ENCODE data around the gene FXR2.
"Not testable (repeated sequence)": the region's sequence is repeated elsewhere in the genome, so short reads cannot be mapped to it uniquely, and the experiment has no call there.

FXR2 gene

DNA sequence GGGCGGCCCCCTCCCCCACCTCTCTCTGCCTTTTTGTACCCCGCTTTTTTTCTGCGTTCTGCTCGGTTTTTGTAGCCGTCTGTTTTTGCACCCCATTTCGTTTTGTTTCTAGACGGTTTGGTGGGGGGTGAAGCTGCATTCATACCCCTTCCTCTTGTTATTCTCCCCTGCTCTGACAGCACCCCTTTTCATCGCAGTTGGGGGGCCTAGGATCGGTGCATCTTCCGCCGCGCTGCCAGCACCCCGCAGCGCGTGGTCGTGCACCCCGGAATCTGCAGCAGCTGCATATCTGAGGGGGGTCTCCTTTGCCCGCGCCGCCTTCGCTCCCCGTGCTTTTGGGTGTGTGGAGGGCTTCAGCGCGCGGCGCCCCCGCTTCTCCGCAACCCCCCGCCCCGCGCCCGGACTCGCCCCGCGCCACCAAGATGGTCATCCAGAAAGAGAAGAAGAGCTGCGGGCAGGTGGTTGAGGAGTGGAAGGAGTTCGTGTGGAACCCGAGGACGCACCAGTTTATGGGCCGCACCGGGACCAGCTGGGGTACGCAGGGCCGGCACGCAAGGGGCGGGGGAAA is 36.5 kb upstream of the FXR2 start:
- H3K27ac ChIP-seq = no peak overlapping the region
- TF ChIP-seq, protein P1, sequence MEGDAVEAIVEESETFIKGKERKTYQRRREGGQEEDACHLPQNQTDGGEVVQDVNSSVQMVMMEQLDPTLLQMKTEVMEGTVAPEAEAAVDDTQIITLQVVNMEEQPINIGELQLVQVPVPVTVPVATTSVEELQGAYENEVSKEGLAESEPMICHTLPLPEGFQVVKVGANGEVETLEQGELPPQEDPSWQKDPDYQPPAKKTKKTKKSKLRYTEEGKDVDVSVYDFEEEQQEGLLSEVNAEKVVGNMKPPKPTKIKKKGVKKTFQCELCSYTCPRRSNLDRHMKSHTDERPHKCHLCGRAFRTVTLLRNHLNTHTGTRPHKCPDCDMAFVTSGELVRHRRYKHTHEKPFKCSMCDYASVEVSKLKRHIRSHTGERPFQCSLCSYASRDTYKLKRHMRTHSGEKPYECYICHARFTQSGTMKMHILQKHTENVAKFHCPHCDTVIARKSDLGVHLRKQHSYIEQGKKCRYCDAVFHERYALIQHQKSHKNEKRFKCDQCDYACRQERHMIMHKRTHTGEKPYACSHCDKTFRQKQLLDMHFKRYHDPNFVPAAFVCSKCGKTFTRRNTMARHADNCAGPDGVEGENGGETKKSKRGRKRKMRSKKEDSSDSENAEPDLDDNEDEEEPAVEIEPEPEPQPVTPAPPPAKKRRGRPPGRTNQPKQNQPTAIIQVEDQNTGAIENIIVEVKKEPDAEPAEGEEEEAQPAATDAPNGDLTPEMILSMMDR (IDR thresholded peaks at IDR 0.05) = no peak
- TF ChIP-seq ZFX (IDR thresholded peaks at IDR 0.05; ENCODE audit: borderline replicate concordance) = no peak

DNA sequence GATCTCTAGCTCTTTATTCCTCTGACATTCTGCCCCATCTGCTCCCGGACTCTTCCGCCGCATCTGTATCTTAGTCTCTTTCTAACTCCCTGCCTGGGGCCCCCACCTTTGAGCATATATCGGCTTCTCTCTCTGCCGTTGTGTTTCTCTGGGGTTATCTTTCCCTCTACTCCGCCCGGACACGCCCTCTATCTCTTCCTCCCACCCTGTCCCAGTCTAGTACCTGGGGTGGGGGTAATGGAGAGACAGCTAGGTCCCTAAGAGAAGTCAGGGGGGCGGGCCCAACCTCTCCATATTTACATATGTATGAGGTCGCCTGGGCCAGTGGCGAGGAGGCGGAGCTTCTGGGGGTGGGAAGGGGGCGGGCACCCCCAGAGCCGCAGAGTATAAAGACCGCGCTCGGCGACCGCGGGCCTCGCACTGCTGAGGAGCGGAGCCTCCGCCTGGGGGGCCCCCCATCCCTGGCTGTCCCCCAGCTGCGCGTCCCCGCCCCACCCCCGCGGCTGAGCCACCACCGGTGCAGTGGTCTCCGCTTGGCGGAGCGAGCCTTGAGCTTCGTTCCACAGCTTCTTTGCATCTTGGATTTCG is 35.9 kb upstream of the FXR2 start, which contains the start of gene ATP1B2:
TSS of gene ATP1B2 (plus strand) at position 418 of the 588 bp plus-strand sequence. CDS start 593 bp downstream, outside the sequence.
- no peak within 1 kb of the TSS for H3K27ac ChIP-seq
- no peak for TF ChIP-seq ZFX (IDR thresholded peaks at IDR 0.05; ENCODE audit: borderline replicate concordance)
- TF ChIP-seq, protein P1 (IDR thresholded peaks at IDR 0.05) = no peak

DNA sequence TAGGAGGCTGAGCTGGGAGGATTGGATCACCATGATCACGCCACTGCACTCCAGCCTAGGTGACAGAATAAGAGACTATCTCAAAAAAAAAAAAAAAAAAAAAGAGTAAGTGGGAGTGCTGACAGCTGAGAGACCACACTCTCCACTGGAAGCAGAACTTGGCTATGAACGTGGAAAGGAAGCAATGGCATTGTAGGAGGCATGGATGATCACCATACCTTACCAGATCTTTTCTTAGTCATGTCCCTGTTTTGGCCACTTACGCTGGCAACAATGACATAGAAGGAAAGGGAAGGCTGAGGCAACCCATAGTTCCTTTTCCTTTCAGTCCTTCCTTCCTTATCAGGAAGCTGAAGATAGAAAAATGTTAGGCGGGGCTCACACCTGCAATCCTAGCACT is 32.3 kb upstream of the FXR2 start:
- no peak overlapping the region for H3K27ac ChIP-seq
- no peak for TF ChIP-seq ZFX (IDR thresholded peaks at IDR 0.05; ENCODE audit: borderline replicate concordance)
- TF ChIP-seq, protein P1 (IDR thresholded peaks at IDR 0.05) = no peak

DNA sequence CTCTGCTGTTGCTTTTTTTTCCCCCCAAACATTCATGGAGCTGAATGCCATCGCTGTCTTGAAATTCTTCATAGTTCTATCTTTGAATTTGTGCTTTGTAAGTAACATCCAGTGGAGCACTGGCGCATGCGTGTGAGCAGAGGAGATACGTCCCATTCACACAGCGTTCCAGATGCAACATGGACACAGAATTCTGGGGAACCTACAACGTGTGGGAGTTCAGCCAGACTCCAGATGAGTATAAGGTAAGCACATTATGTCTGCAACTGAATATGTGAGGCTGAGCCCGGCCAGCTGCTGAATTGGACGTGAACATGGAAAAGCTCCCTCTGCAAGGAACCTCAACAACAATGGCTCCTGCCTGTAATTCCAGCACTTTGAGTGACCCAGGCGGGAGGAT is 31.8 kb upstream of the FXR2 start:
- TF ChIP-seq, protein P1 (IDR thresholded peaks at IDR 0.05) = no peak
- TF ChIP-seq ZFX (IDR thresholded peaks at IDR 0.05; ENCODE audit: borderline replicate concordance) = no peak
- no peak overlapping the region for H3K27ac ChIP-seq

DNA sequence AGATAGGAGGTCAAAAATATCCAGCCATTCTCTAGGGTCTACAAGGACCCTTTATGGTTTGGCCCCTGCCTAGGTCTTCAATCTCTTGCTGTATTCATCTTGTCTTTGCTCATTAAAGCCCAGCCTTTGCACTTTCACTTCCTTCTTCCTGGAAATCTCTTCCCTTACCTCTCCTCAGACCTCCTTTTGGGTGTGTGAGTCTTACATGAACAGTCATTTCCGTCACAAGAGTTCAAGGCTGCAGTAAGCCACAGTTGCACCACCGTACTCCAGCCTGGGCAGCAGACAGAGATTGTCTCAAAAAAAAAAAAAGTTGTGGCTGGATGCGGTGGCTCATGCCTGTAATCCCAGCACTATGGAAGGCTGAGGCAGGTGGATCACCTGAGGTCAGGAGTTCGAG is 30.1 kb upstream of the FXR2 start:
- H3K27ac ChIP-seq = no peak overlapping the region
- TF ChIP-seq, protein P1 (IDR thresholded peaks at IDR 0.05) = no peak
- no peak for TF ChIP-seq ZFX (IDR thresholded peaks at IDR 0.05; ENCODE audit: borderline replicate concordance)

DNA sequence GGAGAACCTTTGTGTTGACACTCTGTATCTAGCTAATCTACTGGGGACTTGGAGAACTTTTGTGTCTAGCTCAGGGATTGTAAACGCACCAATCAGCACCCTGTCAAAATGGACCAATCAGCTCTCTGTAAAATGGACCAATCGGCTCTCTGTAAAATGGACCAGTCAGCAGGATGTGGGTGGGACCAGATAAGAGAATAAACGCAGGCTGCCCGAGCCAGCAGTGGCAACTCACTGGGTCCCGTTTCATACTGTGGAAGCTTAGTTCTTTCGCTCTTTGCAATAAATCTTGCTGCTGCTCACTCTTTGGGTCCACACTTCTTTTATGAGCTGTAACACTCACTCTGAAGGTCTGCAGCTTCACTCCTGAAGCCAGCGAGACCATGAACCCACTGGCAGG is 26.9 kb upstream of the FXR2 start:
- H3K27ac ChIP-seq = not testable (repeated sequence)

DNA sequence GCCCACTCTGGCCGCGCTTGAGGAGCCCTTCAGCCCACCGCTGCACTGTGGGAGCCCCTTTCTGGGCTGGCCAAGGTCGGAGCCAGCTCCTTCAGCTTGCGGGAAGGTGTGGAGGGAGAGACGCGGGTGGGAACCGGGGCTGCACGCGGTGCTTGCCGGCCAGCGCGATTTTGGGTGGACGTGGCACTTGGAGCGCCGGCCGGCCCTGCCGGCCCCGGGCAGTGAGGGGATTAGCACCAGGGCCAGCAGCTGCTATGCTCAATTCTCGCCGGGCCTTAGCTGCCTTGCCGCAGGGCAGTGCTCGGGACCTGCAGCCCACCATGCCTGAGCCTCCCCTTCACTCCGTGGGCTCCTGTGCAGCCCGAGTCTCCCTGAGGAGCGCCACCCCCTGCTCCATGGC is 26.1 kb upstream of the FXR2 start:
- TF ChIP-seq ZFX (IDR thresholded peaks at IDR 0.05; ENCODE audit: borderline replicate concordance) = no peak
- TF ChIP-seq, protein P1 (IDR thresholded peaks at IDR 0.05) = no peak
- H3K27ac ChIP-seq = no peak overlapping the region

DNA sequence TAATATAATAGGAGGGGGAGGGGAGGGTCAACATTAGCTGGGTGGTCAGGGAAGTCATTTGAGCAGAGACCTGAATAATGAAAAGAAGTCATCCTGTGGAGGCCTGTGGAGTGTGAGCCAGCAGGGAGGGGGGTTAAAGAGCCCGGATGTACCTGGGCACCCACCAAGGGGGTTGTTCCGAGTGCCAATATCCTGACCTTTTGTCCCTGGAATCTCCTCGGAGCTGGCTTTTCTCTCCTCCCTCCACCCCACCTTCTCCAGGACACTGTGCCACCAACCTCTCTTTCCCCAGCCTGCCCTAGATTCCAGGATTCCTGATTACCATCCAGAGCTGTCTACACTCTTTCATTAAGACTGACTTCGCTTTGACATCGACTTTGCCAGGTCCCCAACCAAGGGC is 21.5 kb upstream of the FXR2 start:
- no peak for TF ChIP-seq ZFX (IDR thresholded peaks at IDR 0.05; ENCODE audit: borderline replicate concordance)
- TF ChIP-seq, protein P1 (IDR thresholded peaks at IDR 0.05) = no peak
- H3K27ac ChIP-seq = no peak overlapping the region

Data from 22Rv1 (cell line).